Measurements from ENCODE around the gene NRXN3. TPM values are rescaled to one million over a fixed set of nuclear protein-coding genes. Genes with fewer than 3 reads are reported as not detected.

The NRXN3 gene
- total and polyA plus RNA-seq, 4 donors = 0.07 to 1.2 (median 0.23) TPM

- no peak for TF ChIP-seq CTCF (IDR thresholded peaks at IDR 0.05; ENCODE audit: low read depth, low read length, missing input control)
- TF ChIP-seq ATF3 (IDR thresholded peaks at IDR 0.05) = no peak
- no peak for TF ChIP-seq GABPA (IDR thresholded peaks at IDR 0.05 in 1 of 2, conservative IDR thresholded peaks at IDR 0.05 in 1 of 2)
- no peak for TF ChIP-seq RAD21 (IDR thresholded peaks at IDR 0.05)
- TF ChIP-seq NR2F2 (IDR thresholded peaks at IDR 0.05) = no peak
- no peak for TF ChIP-seq MAX (IDR thresholded peaks at IDR 0.05)
- no peak for TF ChIP-seq FOXA2 (IDR thresholded peaks at IDR 0.05)
- TF ChIP-seq SP1 (IDR thresholded peaks at IDR 0.05) = no peak
- TF ChIP-seq YY1 (IDR thresholded peaks at IDR 0.05) = no peak
These were observed 819.0 kb downstream of the NRXN3 start (continued) for GRCh38 chr14:78989221-78989620.

GRCh38 chr14:78992867-78993266 lies 822.7 kb downstream of the NRXN3 start:
- no peak overlapping the region for H3K27ac ChIP-seq (ENCODE audit: low read depth in 1 of 2, low read length in 2 of 2)
- no peak overlapping the region for H3K9ac ChIP-seq (ENCODE audit: low read depth in 1 of 2, low read length in 2 of 2)
- 71% methylated on average over 2 of the region's 2 CpGs for WGBS
- no peak for DNase-seq (ENCODE audit: low spot score)
- no peak overlapping the region for H3K4me3 ChIP-seq (ENCODE audit: low read depth in 1 of 3, low read length in 3 of 3)
- H3K36me3 ChIP-seq (ENCODE audit: control insufficient read depth in 4 of 4, insufficient read depth in 3 of 4, low read depth in 1 of 4, low read length in 3 of 4) = no peaks in the 10 kb centered on the region
- peaks cover 0 to 3% (median 0%) of the 10 kb centered on the region in 4 donors for H3K27me3 ChIP-seq (ENCODE audit: control insufficient read depth in 4 of 4, insufficient read depth in 4 of 4, low read length in 3 of 4)
- H3K4me1 ChIP-seq (ENCODE audit: control insufficient read depth in 4 of 4, insufficient read depth in 4 of 4, low read length in 3 of 4) = no peaks in the 10 kb centered on the region
- TF ChIP-seq RAD21 (IDR thresholded peaks at IDR 0.05) = no peak
- TF ChIP-seq SP1 (IDR thresholded peaks at IDR 0.05) = no peak
- no peak for TF ChIP-seq YY1 (IDR thresholded peaks at IDR 0.05)
- TF ChIP-seq CTCF (IDR thresholded peaks at IDR 0.05; ENCODE audit: low read depth, low read length, missing input control) = no peak
- TF ChIP-seq RXRA (IDR thresholded peaks at IDR 0.05) = no peak
- TF ChIP-seq REST (IDR thresholded peaks at IDR 0.05) = no peak
- no peak for TF ChIP-seq ZBTB33 (IDR thresholded peaks at IDR 0.05)
- no peak for TF ChIP-seq ATF3 (IDR thresholded peaks at IDR 0.05)
- no peak for TF ChIP-seq MAX (IDR thresholded peaks at IDR 0.05)
- no peak for TF ChIP-seq FOXA2 (IDR thresholded peaks at IDR 0.05)
- TF ChIP-seq EGR1 (IDR thresholded peaks at IDR 0.05; ENCODE audit: low read depth in 2 of 2) = no peak
- TF ChIP-seq NR2F2 (IDR thresholded peaks at IDR 0.05) = no peak
- no peak for TF ChIP-seq JUND (IDR thresholded peaks at IDR 0.05)
- TF ChIP-seq HNF4A (conservative IDR thresholded peaks at IDR 0.05) = no peak
- TF ChIP-seq FOXA1 (IDR thresholded peaks at IDR 0.05) = no peak
- TF ChIP-seq GABPA (IDR thresholded peaks at IDR 0.05 in 1 of 2, conservative IDR thresholded peaks at IDR 0.05 in 1 of 2) = no peak
- no peak for TF ChIP-seq TAF1 (conservative IDR thresholded peaks at IDR 0.05)
- no peak for TF ChIP-seq HNF4G (IDR thresholded peaks at IDR 0.05)
- H3K9me3 ChIP-seq (ENCODE audit: control insufficient read depth in 4 of 4, low read length in 3 of 4) = no peaks in the 10 kb centered on the region
